Measurements from ENCODE around the gene PROSER2. TPM values are rescaled to one million over a fixed set of nuclear protein-coding genes. Genes with fewer than 3 reads are reported as not detected.

PROSER2 gene
- total RNA-seq, 1 experiment from 2014 or later: 10.6 TPM

GRCh38 chr10:11891776-11892486 lies 68.8 kb downstream of the PROSER2 start:
- H3K4ac ChIP-seq (ENCODE audit: low read depth, low read length): no peak overlapping the region
- no peaks in the 10 kb centered on the region for H3K79me2 ChIP-seq (ENCODE audit: insufficient read depth, low read length)
- H3K9me3 ChIP-seq (ENCODE audit: control insufficient read depth, low read depth, low read length): no peaks in the 10 kb centered on the region
- no peak overlapping the region for H3K14ac ChIP-seq (ENCODE audit: insufficient read depth, low read length)
- H3K4me1 Mint-ChIP-seq: no peaks in the 10 kb centered on the region
- no peak overlapping the region for H3K56ac ChIP-seq (ENCODE audit: insufficient read length, low read depth, low read length)
- no peak overlapping the region for H2AK5ac ChIP-seq (ENCODE audit: insufficient read length, low read length)
- H3K23ac ChIP-seq (ENCODE audit: insufficient read length, low read depth, low read length): no peak overlapping the region
- H3K4me3 Mint-ChIP-seq: no peak overlapping the region
- H2BK120ac ChIP-seq (ENCODE audit: low read depth, low read length, poor library complexity, severe bottlenecking): no peak overlapping the region
- no peak overlapping the region for H4K91ac ChIP-seq (ENCODE audit: insufficient read length, low read depth, low read length)
- DNase-seq: no peak
- no peak overlapping the region for H2AFZ ChIP-seq (ENCODE audit: low read length)
- no peak overlapping the region for H2BK5ac ChIP-seq (ENCODE audit: insufficient read length, low read length)
- H3K27ac Mint-ChIP-seq: no peak overlapping the region
- no peak overlapping the region for H2BK12ac ChIP-seq (ENCODE audit: insufficient read length, low read depth, low read length)
- H3K18ac ChIP-seq (ENCODE audit: insufficient read length, low read depth, low read length): no peak overlapping the region
- H3T11ph ChIP-seq (ENCODE audit: low read length): no peak overlapping the region
- no peaks in the 10 kb centered on the region; a peak in 2 of 5 replicates for H3K9me3 Mint-ChIP-seq
- H3K79me1 ChIP-seq (ENCODE audit: insufficient read depth, low read depth, low read length, poor library complexity, severe bottlenecking): no peaks in the 10 kb centered on the region
- H3K27me3 Mint-ChIP-seq (ENCODE audit: low read depth): no peaks in the 10 kb centered on the region
- WGBS (ENCODE audit: extremely low coverage, insufficient read length, low lambda C conversion rate): no CpG with 5 or more reads among the region's 22 CpGs
- H4K20me1 ChIP-seq (ENCODE audit: control insufficient read depth, insufficient read depth, insufficient read length): no peaks in the 10 kb centered on the region
- no peaks in the 10 kb centered on the region for H3K27me3 ChIP-seq (ENCODE audit: insufficient read depth, low read length)
- H3K27ac ChIP-seq (ENCODE audit: insufficient read length, low read depth, low read length): no peak overlapping the region
- H3K4me1 ChIP-seq (ENCODE audit: insufficient read depth, low read length): no peaks in the 10 kb centered on the region
- H4K5ac ChIP-seq (ENCODE audit: insufficient read length, low read depth, low read length): no peak overlapping the region
- H2BK20ac ChIP-seq (ENCODE audit: low read depth, low read length, poor library complexity, severe bottlenecking): no peak overlapping the region
- H3K4me2 ChIP-seq (ENCODE audit: insufficient read depth, insufficient read length, low read length): no peak overlapping the region
- H2BK15ac ChIP-seq (ENCODE audit: low read depth, low read length): no peak overlapping the region
- no peak overlapping the region for H4K8ac ChIP-seq (replicated peaks; ENCODE audit: insufficient read length, low read depth, low read length)
- no peak for TF ChIP-seq CTCF (conservative IDR thresholded peaks at IDR 0.05)
- no peaks in the 10 kb centered on the region for H3K23me2 ChIP-seq (ENCODE audit: insufficient read length, low read depth, low read length, poor library complexity, severe bottlenecking)
- H3K36me3 Mint-ChIP-seq (ENCODE audit: insufficient read depth in 1 of 3, low read depth in 3 of 3): no peaks in the 10 kb centered on the region
- no peak overlapping the region for H3K9ac ChIP-seq (ENCODE audit: extremely low read depth, insufficient read length, low read length)
